Nephron progenitor cell (in vitro differentiated cells): Measurements from ENCODE around the gene ATP5MK.
A peak's percentile ranks its signal among the peaks of the same experiment; 100 is the strongest.
"Not testable (repeated sequence)": the region's sequence is repeated elsewhere in the genome, so short reads cannot be mapped to it uniquely, and the experiment has no call there.

Source experiments
- DNase-seq: peaks from one replicate; pipeline ENCODE4 v3.0.0; 2021
- H3K27ac Mint-ChIP-seq: 2 replicates; pipeline ENCODE4 v1.8.0; 2021; ENCODE audit warnings: mild to moderate bottlenecking, moderate library complexity, mixed read lengths
- H3K27me3 Mint-ChIP-seq: 2 replicates; pipeline ENCODE4 v1.8.0; 2021; ENCODE audit warnings: mild to moderate bottlenecking, low read depth, mixed read lengths; ENCODE audit not compliant: poor library complexity
- H3K36me3 Mint-ChIP-seq: 2 replicates; pipeline ENCODE4 v1.8.0; 2021; ENCODE audit warnings: low read depth, mixed read lengths
- H3K4me1 Mint-ChIP-seq: 2 replicates; pipeline ENCODE4 v1.8.0; 2021; ENCODE audit warnings: mixed read lengths
- H3K4me3 Mint-ChIP-seq: 2 replicates; pipeline ENCODE4 v1.8.0; 2021; ENCODE audit warnings: mild to moderate bottlenecking, moderate library complexity, mixed read lengths
- H3K9me3 Mint-ChIP-seq: 2 replicates; pipeline ENCODE4 v1.8.0; 2021; ENCODE audit warnings: mild to moderate bottlenecking, moderate library complexity, mixed read lengths
- CTCF ChIP-seq: fragments of 200-600 bp; sonication (generic); IDR thresholded peaks from 2 replicates; pipeline ENCODE4 v1.5.0; 2021; ENCODE audit warnings: antibody characterized with exemption

The ATP5MK gene

GRCh38 chr10:103355906-103356599 lies 40.2 kb downstream of the ATP5MK start:
- Mint-ChIP-seq H3K36me3 (no peaks in the 10 kb centered on the region), H3K27me3 (peaks cover 3% of the 10 kb centered on the region), H3K9me3 (no peaks in the 10 kb centered on the region), H3K4me3 (no peak overlapping the region), H3K4me1 (no peaks in the 10 kb centered on the region), H3K27ac (no peak overlapping the region)
- no peak for TF ChIP-seq CTCF
- no peak for DNase-seq

GRCh38 chr10:103354567-103354966 lies 41.7 kb downstream of the ATP5MK start:
- DNase-seq, H3K27me3 Mint-ChIP-seq, H3K36me3 Mint-ChIP-seq, H3K4me1 Mint-ChIP-seq, H3K4me3 Mint-ChIP-seq, H3K27ac Mint-ChIP-seq, H3K9me3 Mint-ChIP-seq: not testable (repeated sequence)

- H3K36me3 Mint-ChIP-seq = peaks cover 7% of the 10 kb centered on the region
- no peak for DNase-seq
- H3K27me3 Mint-ChIP-seq = peaks cover 3% of the 10 kb centered on the region
- H3K4me3 Mint-ChIP-seq = no peak overlapping the region
- TF ChIP-seq CTCF = no peak
- H3K27ac Mint-ChIP-seq = no peak overlapping the region
- peaks cover 5% of the 10 kb centered on the region for H3K4me1 Mint-ChIP-seq
- no peaks in the 10 kb centered on the region for H3K9me3 Mint-ChIP-seq
Measured at GRCh38 chr10:103353281-103353680, 43.0 kb downstream of the ATP5MK start.

GRCh38 chr10:103350517-103351260 lies 45.6 kb downstream of the ATP5MK start, which contains the start of gene PCGF6:
Gene PCGF6, minus strand, starts transcription at chr10:103351140. Its CDS starts 74 bp downstream, at chr10:103351066.
- no peaks in the 10 kb centered on the region for H3K27me3 Mint-ChIP-seq
- TF ChIP-seq CTCF = no peak
- peak within 1 kb of the TSS; percentile 98 for H3K27ac Mint-ChIP-seq
- H3K9me3 Mint-ChIP-seq = no peaks in the 10 kb centered on the region
- peak; percentile 92 for DNase-seq
- H3K4me1 Mint-ChIP-seq = peaks cover 5% of the 10 kb centered on the region
- H3K36me3 Mint-ChIP-seq = peaks cover 17% of the 10 kb centered on the region
- peak within 1 kb of the TSS; percentile 93 for H3K4me3 Mint-ChIP-seq

GRCh38 chr10:103350175-103350516 lies 46.1 kb downstream of the ATP5MK start:
- no peak for TF ChIP-seq CTCF
- Mint-ChIP-seq H3K27ac (peak overlapping the region; percentile 54), H3K9me3 (no peaks in the 10 kb centered on the region), H3K36me3 (peaks cover 19% of the 10 kb centered on the region), H3K27me3 (no peaks in the 10 kb centered on the region), H3K4me1 (peaks cover 5% of the 10 kb centered on the region), H3K4me3 (peak overlapping the region; percentile 93)
- DNase-seq = no peak
